DLD1 (cell line): ENCODE results near the gene SEMA7A.

ENCODE experiments used
- in situ Hi-C: cut with HindIII; loops from 2 replicates; pipeline ENCODE4 v1.10.0; 2017; ENCODE audit warnings: low sequenced_read_pairs

SEMA7A gene

GRCh38 chr15:74453925-74454763, 20.4 kb upstream of the SEMA7A start:
- in situ Hi-C loops: no loop called here

GRCh38 chr15:74451861-74452835, 18.4 kb upstream of the SEMA7A start:
- in situ Hi-C loops: no loop called here

GRCh38 chr15:74451322-74451721, 17.6 kb upstream of the SEMA7A start:
- in situ Hi-C loops: no loop called here

GRCh38 chr15:74449643-74450205, 16.0 kb upstream of the SEMA7A start:
- in situ Hi-C loops: no loop called here

DNA sequence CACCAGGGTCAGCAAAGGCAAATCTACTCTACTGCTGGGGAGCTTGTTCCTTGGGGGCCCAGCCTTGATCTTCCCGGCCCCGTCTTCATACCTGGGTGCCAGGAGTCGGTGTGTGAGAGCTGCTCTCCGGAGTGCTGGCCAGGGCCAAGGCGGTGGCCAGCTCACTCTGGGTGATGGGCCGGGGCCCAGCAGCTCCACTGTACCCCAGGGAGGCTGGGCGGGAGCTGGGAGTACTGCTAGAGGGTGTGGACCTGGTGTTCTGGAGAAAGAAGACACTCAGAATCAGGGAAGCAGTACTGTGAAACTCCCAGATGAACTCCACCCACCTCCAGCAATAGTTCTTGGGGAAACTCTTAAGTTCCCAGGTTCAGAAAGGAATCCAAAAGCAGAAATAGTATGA, 15.3 kb upstream of the SEMA7A start:
- in situ Hi-C loops: no loop called here

DNA sequence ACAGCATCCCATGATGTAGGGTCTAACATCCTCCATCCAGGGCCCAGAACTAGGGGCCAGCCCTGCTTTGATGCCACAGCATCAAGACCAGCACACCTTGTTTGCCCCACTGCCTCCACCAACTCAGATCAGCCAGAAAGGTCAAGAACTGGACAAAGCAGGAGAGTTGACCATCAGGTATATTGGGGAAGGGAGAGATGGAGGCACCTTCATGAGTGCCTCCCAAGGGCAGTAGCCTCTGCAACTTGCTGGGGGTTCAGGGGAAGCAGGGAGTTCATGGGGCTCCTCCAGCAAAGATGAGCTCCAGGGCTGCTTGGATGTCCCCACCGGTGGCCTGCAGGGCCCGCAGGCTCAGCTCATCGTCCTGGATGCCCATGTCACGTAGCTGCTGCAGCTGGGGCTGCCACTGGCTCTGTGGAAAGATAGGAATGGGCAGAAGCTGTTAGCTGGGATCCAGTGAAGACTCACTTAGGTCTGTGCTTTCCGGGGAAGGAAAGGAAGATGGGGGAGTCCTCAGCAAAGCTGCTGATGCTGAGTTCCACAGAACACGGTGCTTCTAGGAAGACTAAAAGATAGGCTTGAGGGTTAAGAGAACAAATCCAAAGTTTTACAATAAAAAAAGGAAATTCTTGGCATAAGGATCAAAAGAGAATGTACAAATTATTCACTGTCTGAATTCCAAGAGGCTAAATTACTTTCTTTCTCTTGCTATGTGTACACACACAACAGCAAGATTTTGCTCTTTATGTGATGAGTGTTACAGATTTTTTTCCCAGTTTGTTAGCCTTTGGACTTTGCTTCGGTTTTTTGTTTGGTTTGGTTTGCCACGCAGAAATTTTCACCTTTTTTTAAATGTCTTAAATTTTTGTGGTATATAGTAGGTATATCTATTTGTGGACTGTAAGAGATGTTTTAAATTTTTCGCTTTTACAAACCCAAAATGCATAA, 12.3 kb upstream of the SEMA7A start:
- in situ Hi-C loops: no loop called here

DNA sequence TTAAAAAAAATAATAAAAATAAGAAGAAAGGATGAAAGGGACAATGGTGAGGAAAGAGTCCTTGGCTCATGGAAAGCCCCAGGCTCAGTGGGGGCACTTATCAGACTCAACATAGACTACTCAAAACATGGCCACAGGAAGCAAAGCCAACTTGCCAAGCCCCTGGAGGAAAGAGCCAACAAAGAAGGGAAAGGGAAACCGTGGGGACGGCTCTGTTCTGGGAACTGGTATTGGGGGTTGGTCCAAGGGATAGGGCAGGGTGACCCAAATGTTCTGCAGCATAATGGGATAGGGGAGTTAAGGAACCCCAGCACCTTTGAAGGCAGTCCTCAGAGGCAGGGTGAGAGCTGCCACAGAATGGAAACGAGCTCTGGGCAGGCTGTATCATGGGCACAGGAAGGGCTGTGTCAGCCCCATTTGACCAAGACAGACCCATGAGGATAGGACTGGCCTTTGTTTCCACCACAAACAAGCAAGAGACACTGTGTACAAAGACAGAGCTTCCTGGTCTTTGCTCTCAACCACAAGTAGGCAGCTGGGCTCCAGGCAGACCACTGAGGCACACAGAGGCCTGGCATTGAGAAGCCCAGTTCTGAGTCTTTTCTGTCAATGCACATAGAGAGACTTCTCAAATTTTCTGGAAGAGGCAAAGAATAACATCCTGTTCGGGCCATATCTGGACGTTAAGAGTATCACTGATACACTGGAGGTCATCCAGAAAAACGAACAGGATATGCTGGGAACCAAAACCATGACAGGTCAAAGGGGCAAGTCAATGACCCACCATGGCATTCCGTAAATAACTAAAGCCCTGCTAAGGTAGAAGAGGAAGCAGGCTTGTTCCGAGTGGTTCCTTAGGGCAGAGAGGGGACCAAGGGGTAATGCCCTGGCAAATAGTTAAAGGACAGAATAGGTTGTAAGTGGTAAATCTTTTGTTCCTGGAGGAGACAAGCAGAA, 10.6 kb upstream of the SEMA7A start:
- in situ Hi-C loops: loop anchor here (5.0 kb wide), 1 partner anchor 72 kb away; no protein-coding TSS in a partner anchor

- in situ Hi-C loops: loop anchor here (5.0 kb wide), 1 partner anchor 71 kb away; no protein-coding TSS in a partner anchor
Measured at GRCh38 chr15:74443100-74443909, 9.5 kb upstream of the SEMA7A start.

- in situ Hi-C loops: loop anchor here (5.0 kb wide), 1 partner anchor 70 kb away; no protein-coding TSS in a partner anchor
Measured at GRCh38 chr15:74442604-74443003, 8.8 kb upstream of the SEMA7A start.

DNA sequence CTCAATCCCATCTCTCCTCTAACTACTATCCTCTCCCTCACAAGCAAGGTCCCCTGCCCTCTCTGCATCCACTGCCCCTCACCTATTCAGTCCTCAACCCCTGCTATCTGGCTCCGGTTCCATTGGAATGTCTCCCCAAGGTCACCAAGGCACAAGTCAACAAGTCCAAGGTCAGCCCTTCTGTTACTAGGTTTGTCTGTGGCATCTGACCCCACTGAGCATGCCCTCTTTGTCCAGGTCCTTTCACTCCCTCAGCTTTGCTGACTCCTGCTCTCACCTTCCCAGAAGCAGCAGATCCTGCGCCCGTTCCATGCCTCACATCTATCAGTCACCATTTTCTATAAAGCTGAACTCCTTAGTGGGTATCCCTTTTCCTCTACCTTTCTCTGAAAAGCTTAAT, 8.3 kb upstream of the SEMA7A start:
- in situ Hi-C loops: loop anchor here (5.0 kb wide), 1 partner anchor 70 kb away; no protein-coding TSS in a partner anchor

- in situ Hi-C loops: loop anchor here (5.0 kb wide), 1 partner anchor 69 kb away; no protein-coding TSS in a partner anchor
Measured at GRCh38 chr15:74441248-74441941, 7.6 kb upstream of the SEMA7A start.

- in situ Hi-C loops: no loop called here
Measured at GRCh38 chr15:74438721-74439316, 5.1 kb upstream of the SEMA7A start.

DNA sequence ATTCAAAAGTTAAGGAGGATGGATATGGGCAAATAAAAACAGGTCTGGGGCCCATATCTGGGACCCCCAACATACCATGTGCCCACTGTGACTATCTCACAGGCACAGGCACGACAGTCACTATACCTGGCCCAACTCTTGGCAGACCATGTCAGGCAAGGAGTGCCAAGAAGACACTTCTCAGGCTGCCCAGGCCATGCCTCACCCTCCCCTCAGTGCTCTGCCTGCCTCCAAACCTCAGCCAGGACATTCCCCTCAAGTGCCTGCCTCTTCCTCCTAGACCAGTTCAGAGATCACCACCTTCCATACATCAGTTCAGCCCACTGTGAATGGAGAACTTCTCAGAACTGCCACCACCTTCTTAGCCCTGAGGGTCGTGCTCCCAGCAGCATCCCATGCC, 4.4 kb upstream of the SEMA7A start:
- in situ Hi-C loops: no loop called here

DNA sequence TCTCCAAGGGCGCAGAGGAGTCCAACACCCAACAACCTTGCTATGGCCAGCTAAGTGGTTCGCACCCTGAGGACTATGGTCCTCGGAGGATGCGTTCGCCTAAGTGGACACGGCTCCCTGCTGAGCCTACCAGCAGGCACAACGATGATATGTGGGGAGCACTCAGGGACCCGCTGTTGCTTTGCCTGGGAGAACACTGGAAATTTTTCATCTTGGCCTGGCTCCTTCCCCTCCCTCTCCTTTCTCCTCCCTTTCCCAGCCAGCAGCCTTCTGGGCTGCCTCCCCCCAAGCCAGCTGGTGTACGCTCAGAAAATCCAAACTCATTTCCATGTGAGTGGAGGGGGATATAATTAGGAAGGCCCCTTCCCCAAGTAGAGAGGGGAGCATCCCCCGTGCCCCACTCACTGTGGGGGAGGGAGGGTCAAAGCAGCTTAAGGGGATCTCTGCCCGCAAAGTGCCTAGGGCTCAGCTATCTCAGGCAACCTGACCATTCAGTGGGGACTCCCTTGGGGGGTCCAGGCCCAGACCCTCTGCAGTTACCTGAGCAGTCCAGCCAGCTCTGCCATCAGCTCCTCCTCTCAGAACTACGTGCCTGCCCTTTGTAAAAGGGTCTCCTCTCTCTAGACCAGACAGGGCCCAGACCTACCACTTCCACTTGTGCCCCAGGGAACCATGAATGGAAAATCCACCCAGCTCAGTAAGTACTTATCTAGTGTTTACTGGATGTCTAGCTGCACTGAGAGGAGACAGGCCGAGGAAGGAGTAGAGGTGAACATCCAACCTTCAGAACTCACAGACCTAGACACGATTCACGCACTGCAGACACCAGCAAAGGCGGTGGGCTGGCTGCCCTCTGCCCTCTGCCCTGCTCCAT, 742 bp upstream of the SEMA7A start:
- in situ Hi-C loops: no loop called here

GRCh38 chr15:74432968-74433591, 678 bp downstream of the SEMA7A start:
- in situ Hi-C loops: no loop called here
